Measurements from ENCODE around the gene AFF1. TPM values are rescaled to one million over a fixed set of nuclear protein-coding genes. Genes with fewer than 3 reads are reported as not detected.
"Not testable (repeated sequence)": the region's sequence is repeated elsewhere in the genome, so short reads cannot be mapped to it uniquely, and the experiment has no call there.

AFF1 gene
- total RNA-seq, 2 experiments from 2014 or later: 28.7 to 69.7 TPM

DNA sequence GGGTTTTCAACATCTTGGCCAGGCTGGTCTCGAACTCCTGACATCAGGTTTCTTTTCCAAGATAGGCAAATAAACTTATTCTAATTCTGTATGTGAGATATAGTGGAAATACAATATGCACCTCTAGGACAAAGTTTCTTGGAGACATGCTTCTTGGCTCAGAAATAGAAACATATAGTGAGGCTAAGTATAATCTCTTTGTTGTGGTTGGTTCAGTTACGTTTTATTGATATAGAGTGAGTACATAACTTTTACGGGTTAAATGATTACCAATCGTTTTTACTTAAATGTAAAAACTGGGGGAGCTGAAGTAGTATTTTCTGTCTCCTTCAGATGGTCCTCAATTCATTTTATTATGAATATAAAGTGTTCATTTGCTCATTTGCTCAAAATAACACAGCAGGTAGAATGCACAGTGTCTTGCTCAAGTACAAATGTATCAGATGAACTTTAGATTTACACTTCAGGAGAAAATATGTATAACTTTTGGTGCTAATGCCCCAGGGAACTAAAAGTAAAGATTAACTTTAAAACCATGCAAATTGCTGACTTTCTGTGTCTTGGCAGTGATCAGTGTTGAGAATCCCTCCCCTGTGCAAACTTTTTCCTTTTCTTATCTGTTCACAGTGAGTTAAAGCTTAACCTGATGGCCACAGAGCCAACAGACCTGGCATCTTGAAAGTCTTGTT lies 77.6 kb downstream of the AFF1 start:
- Histone ChIP-seq H3K36me3 (ENCODE audit: insufficient read depth, low read length) (no peaks in the 10 kb centered on the region), H2AFZ (ENCODE audit: low read length) (no peak overlapping the region), H3K79me2 (ENCODE audit: insufficient read depth, low read depth, low read length) (peaks cover 96% of the 10 kb centered on the region), H3K4me2 (ENCODE audit: low read length) (no peak overlapping the region; the same call in 1 of the 2 replicates), H3K4me3 (ENCODE audit: low read depth, low read length, poor library complexity, severe bottlenecking) (no peak overlapping the region), H3K27ac (ENCODE audit: low read depth, low read length, poor library complexity, severe bottlenecking) (no peak overlapping the region), H4K20me1 (ENCODE audit: insufficient read depth, low read length) (peaks cover 50% of the 10 kb centered on the region), H3K9me3 (ENCODE audit: low read length) (no peaks in the 10 kb centered on the region), H3K9me2 (ENCODE audit: insufficient read depth, low read length) (no peaks in the 10 kb centered on the region), H3K4me1 (ENCODE audit: insufficient read depth, low read length, poor library complexity, severe bottlenecking) (peaks cover 72% of the 10 kb centered on the region)
- no peak for DNase-seq (ENCODE audit: low spot score)
- no peak for TF ChIP-seq EZH2phosphoT487 (IDR thresholded peaks at IDR 0.05; ENCODE audit: borderline replicate concordance, low read depth, low read length)
- TF ChIP-seq, protein P1, sequence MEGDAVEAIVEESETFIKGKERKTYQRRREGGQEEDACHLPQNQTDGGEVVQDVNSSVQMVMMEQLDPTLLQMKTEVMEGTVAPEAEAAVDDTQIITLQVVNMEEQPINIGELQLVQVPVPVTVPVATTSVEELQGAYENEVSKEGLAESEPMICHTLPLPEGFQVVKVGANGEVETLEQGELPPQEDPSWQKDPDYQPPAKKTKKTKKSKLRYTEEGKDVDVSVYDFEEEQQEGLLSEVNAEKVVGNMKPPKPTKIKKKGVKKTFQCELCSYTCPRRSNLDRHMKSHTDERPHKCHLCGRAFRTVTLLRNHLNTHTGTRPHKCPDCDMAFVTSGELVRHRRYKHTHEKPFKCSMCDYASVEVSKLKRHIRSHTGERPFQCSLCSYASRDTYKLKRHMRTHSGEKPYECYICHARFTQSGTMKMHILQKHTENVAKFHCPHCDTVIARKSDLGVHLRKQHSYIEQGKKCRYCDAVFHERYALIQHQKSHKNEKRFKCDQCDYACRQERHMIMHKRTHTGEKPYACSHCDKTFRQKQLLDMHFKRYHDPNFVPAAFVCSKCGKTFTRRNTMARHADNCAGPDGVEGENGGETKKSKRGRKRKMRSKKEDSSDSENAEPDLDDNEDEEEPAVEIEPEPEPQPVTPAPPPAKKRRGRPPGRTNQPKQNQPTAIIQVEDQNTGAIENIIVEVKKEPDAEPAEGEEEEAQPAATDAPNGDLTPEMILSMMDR (conservative IDR thresholded peaks at IDR 0.05; ENCODE audit: low read length): no peak
- no TSS peak for BruUV-seq (replicated peaks)
- POLR2A ChIA-PET: interaction anchor here (0.6 to 1.8 kb wide), 8 partner anchors 10 to 90 kb away, joined by 3 to 10 read pairs (median 4); partner anchors contain the start of gene AFF1
- intact Hi-C loops (cut with micrococcal nuclease; ENCODE audit: unreplicated experiment): no loop called here
- CTCF ChIA-PET (ENCODE audit: unreplicated experiment): no interaction called here

DNA sequence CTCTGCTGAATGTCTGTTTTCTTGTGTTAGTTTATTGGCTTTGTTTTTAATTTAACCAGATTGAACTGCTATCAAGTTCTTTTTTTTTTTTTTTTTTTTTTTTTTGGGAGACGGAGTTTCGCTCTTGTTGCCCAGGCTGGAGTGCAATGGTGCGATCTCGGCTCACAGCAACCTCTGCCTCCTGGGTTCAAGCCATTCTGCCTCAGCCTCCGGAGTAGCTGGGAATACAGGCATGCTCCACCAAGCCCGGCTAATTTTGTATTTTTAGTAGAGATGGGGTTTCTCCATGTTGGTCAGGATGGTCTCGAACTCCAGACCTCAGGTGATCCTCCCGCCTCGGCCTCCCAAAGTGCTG lies 78.1 kb downstream of the AFF1 start:
- H3K4me2 ChIP-seq (ENCODE audit: low read length); DNase-seq (ENCODE audit: low spot score); H3K36me3 ChIP-seq (ENCODE audit: insufficient read depth, low read length); H3K27ac ChIP-seq (ENCODE audit: low read depth, low read length, poor library complexity, severe bottlenecking); CTCF ChIA-PET (ENCODE audit: unreplicated experiment); BruUV-seq (replicated peaks); H3K9me2 ChIP-seq (ENCODE audit: insufficient read depth, low read length); H3K4me3 ChIP-seq (ENCODE audit: low read depth, low read length, poor library complexity, severe bottlenecking); H3K9me3 ChIP-seq (ENCODE audit: low read length); intact Hi-C loops (cut with micrococcal nuclease; ENCODE audit: unreplicated experiment); H2AFZ ChIP-seq (ENCODE audit: low read length): not testable (repeated sequence)
- H3K4me1 ChIP-seq (ENCODE audit: insufficient read depth, low read length, poor library complexity, severe bottlenecking): peaks cover 72% of the 10 kb centered on the region
- peaks cover 44% of the 10 kb centered on the region for H4K20me1 ChIP-seq (ENCODE audit: insufficient read depth, low read length)
- H3K79me2 ChIP-seq (ENCODE audit: insufficient read depth, low read depth, low read length): peaks cover 96% of the 10 kb centered on the region
- POLR2A ChIA-PET: interaction anchor here (0.7 kb wide), 2 partner anchors 57 to 66 kb away, joined by 3 to 8 read pairs; no protein-coding TSS in a partner anchor

DNA sequence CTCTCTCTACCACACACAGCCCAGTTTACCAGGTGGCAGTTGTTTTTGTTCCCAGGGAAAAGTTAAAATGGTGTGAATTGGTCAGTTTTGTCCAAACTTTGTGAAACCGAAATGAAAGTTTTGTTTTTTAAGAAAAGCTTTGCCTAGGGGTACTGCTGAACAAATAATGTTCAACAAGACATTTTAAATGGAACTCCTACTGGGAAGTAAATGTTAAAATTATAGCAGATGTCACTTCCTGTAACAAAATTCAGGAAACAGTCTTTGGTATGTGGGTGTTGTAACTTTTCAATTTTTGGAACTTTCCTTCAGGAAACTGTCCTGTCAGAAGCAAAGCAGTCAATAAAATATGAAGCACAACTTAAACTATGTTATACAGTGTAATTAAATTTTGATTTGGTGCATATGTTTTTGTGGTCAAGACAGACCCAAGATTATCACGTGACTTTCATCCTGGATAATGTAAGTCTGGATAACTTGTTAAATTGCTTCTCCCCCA lies 79.5 kb downstream of the AFF1 start:
- Histone ChIP-seq H3K4me3 (ENCODE audit: low read depth, low read length, poor library complexity, severe bottlenecking) (no peak overlapping the region), H3K36me3 (ENCODE audit: insufficient read depth, low read length) (no peaks in the 10 kb centered on the region), H3K4me1 (ENCODE audit: insufficient read depth, low read length, poor library complexity, severe bottlenecking) (peaks cover 72% of the 10 kb centered on the region), H4K20me1 (ENCODE audit: insufficient read depth, low read length) (peaks cover 31% of the 10 kb centered on the region), H3K9me2 (ENCODE audit: insufficient read depth, low read length) (no peaks in the 10 kb centered on the region), H3K9me3 (ENCODE audit: low read length) (no peaks in the 10 kb centered on the region), H3K4me2 (ENCODE audit: low read length) (peak overlapping the region; percentile 36), H2AFZ (ENCODE audit: low read length) (no peak overlapping the region), H3K27ac (ENCODE audit: low read depth, low read length, poor library complexity, severe bottlenecking) (no peak overlapping the region), H3K79me2 (ENCODE audit: insufficient read depth, low read depth, low read length) (peaks cover 96% of the 10 kb centered on the region)
- DNase-seq (ENCODE audit: low spot score): no peak
- BruUV-seq (replicated peaks): no TSS peak
- TF ChIP-seq, protein P1 (conservative IDR thresholded peaks at IDR 0.05; ENCODE audit: low read length): no peak
- TF ChIP-seq EZH2phosphoT487 (IDR thresholded peaks at IDR 0.05; ENCODE audit: borderline replicate concordance, low read depth, low read length): no peak
- intact Hi-C loops (cut with micrococcal nuclease; ENCODE audit: unreplicated experiment): no loop called here
- ChIA-PET CTCF (ENCODE audit: unreplicated experiment) (no interaction called here), POLR2A (interaction anchor here (0.6 to 0.8 kb wide), 4 partner anchors 8 to 290 kb away, joined by 3 to 5 read pairs (median 3); no protein-coding TSS in a partner anchor)
